Urinary bladder (tissue), 4 donors: ENCODE results near the gene STAT5B. TPM values are rescaled to one million over a fixed set of nuclear protein-coding genes. Genes with fewer than 3 reads are reported as not detected.
A peak's percentile ranks its signal among the peaks of the same experiment; 100 is the strongest.
"Not testable (repeated sequence)": the region's sequence is repeated elsewhere in the genome, so short reads cannot be mapped to it uniquely, and the experiment has no call there.

ENCODE experiments used
- DNase-seq: peaks from one replicate; pipeline ENCODE4 v3.0.0-alpha.2; 2015; ENCODE audit errors: extremely low spot score
- H3K27ac ChIP-seq: one replicate; pipeline ENCODE4 v1.5.1; 2013; ENCODE audit warnings: low read depth, mild to moderate bottlenecking, moderate library complexity
- H3K36me3 ChIP-seq: one replicate; pipeline ENCODE4 v1.6.1; 2013; ENCODE audit warnings: mild to moderate bottlenecking, moderate library complexity; ENCODE audit not compliant: insufficient read depth
- H3K4me1 ChIP-seq: one replicate; pipeline ENCODE4 v1.6.1; 2013; ENCODE audit warnings: mild to moderate bottlenecking, moderate library complexity; ENCODE audit not compliant: insufficient read depth
- H3K4me3 ChIP-seq: one replicate; pipeline ENCODE4 v1.5.1; 2013; ENCODE audit warnings: low read depth, low read length
- WGBS: extraction: QIAGEN DNeasy Blood & Tissue Kit; methylation state at CpG from one replicate; pipeline ENCODE4 v1.1.7; 2013; 5-methylcytosine and 5-hydroxymethylcytosine counted together
- polyA plus RNA-seq: library from polyadenylated mRNA; stranded (reverse); fragments of 200-250 nt; gene quantifications from one replicate; pipeline ENCODE4 v1.2.3, GENCODE V29; 2013
- total RNA-seq: library from RNA; depleted of rRNA; stranded (reverse); fragments of >200 nt; gene quantifications from one replicate; pipeline ENCODE4 v1.2.3, GENCODE V29; 2014
- donor health status: healthy with polysubstance abuse.
- donor health status: healthy.

Gene STAT5B
- total and polyA plus RNA-seq, 2 donors, result 37.6 to 66.3 TPM

- H3K27ac ChIP-seq, H3K4me1 ChIP-seq, H3K36me3 ChIP-seq, H3K4me3 ChIP-seq, DNase-seq: not testable (repeated sequence)
- WGBS, result 95% methylated on average over 10 of the region's 10 CpGs
Measured at GRCh38 chr17:42299361-42299760, 23.2 kb upstream of the STAT5B start.

GRCh38 chr17:42297775-42298174 lies 21.6 kb upstream of the STAT5B start:
- H3K27ac ChIP-seq, H3K4me1 ChIP-seq, H3K4me3 ChIP-seq, DNase-seq, H3K36me3 ChIP-seq: not testable (repeated sequence)
- 87% methylated on average over 9 of the region's 10 CpGs for WGBS

- WGBS, result 94% methylated on average over 3 of the region's 3 CpGs
- H3K4me1 ChIP-seq, result no peaks in the 10 kb centered on the region
- H3K4me3 ChIP-seq, result no peak overlapping the region
- H3K27ac ChIP-seq, result no peak overlapping the region
- no peaks in the 10 kb centered on the region for H3K36me3 ChIP-seq
- no peak for DNase-seq
Measured at GRCh38 chr17:42296012-42296411, 19.8 kb upstream of the STAT5B start.

- Histone ChIP-seq H3K4me1 (no peaks in the 10 kb centered on the region), H3K27ac (no peak overlapping the region), H3K4me3 (no peak overlapping the region), H3K36me3 (no peaks in the 10 kb centered on the region)
- DNase-seq, result no peak
- WGBS, result 89% methylated on average over 12 of the region's 12 CpGs
Measured at GRCh38 chr17:42294469-42295398, 18.5 kb upstream of the STAT5B start.

- WGBS, result 91% methylated on average over 11 of the region's 11 CpGs
- DNase-seq, result no peak
- no peak overlapping the region for H3K4me3 ChIP-seq
- no peaks in the 10 kb centered on the region for H3K36me3 ChIP-seq
- H3K4me1 ChIP-seq, result no peaks in the 10 kb centered on the region
- H3K27ac ChIP-seq, result no peak overlapping the region
Measured at GRCh38 chr17:42291129-42291528, 14.9 kb upstream of the STAT5B start.

- WGBS, result 83% methylated on average over 5 of the region's 5 CpGs
- Histone ChIP-seq H3K4me3 (no peak overlapping the region), H3K27ac (no peak overlapping the region), H3K4me1 (no peaks in the 10 kb centered on the region), H3K36me3 (no peaks in the 10 kb centered on the region)
- no peak for DNase-seq
Measured at GRCh38 chr17:42290577-42290976, 14.4 kb upstream of the STAT5B start.

GRCh38 chr17:42289611-42290181 lies 13.5 kb upstream of the STAT5B start:
- WGBS, result 82% methylated on average over 9 of the region's 9 CpGs
- no peak for DNase-seq

GRCh38 chr17:42288803-42289610 lies 12.8 kb upstream of the STAT5B start:
- H3K4me3 ChIP-seq, result peak overlapping the region; percentile 85
- H3K36me3 ChIP-seq, result no peaks in the 10 kb centered on the region
- 50% methylated on average over 44 of the region's 44 CpGs for WGBS
- peak overlapping the region; percentile 73 for H3K27ac ChIP-seq
- no peaks in the 10 kb centered on the region for H3K4me1 ChIP-seq
- no peak for DNase-seq

More at GRCh38 chr17:42289611-42290181, 13.5 kb upstream of the STAT5B start:
- Histone ChIP-seq H3K4me3 (no peak overlapping the region), H3K4me1 (no peaks in the 10 kb centered on the region), H3K27ac (no peak overlapping the region), H3K36me3 (no peaks in the 10 kb centered on the region)

GRCh38 chr17:42287977-42288802 lies 12.0 kb upstream of the STAT5B start, which contains the start of gene STAT5A:
Gene STAT5A (plus strand): TSS chr17:42288498. CDS start chr17:42289412, 914 bp downstream.
- DNase-seq, result no peak
- Histone ChIP-seq H3K4me1 (no peaks in the 10 kb centered on the region), H3K36me3 (no peaks in the 10 kb centered on the region), H3K4me3 (peak within 1 kb of the TSS; percentile 85), H3K27ac (peak within 1 kb of the TSS; percentile 73)
- 4% methylated on average over 88 of the region's 88 CpGs for WGBS

- Histone ChIP-seq H3K4me3 (peak overlapping the region; percentile 85), H3K36me3 (no peaks in the 10 kb centered on the region), H3K27ac (peak overlapping the region; percentile 73), H3K4me1 (no peaks in the 10 kb centered on the region)
- WGBS, result 13% methylated on average over 14 of the region's 14 CpGs
- DNase-seq, result no peak
Measured at GRCh38 chr17:42287305-42287976, 11.2 kb upstream of the STAT5B start.

GRCh38 chr17:42286411-42287221 lies 10.4 kb upstream of the STAT5B start:
- no peak overlapping the region for H3K27ac ChIP-seq
- no peak overlapping the region for H3K4me3 ChIP-seq
- H3K4me1 ChIP-seq, result no peaks in the 10 kb centered on the region
- no peaks in the 10 kb centered on the region for H3K36me3 ChIP-seq
- WGBS, result 30% methylated on average over 5 of the region's 5 CpGs
- no peak for DNase-seq
